Panc1 (cell line): ENCODE results near the gene METTL23. TPM values are rescaled to one million over a fixed set of nuclear protein-coding genes. Genes with fewer than 3 reads are reported as not detected.

Experiments
- ATAC-seq: fragments of 200-7000 bp; cut with Tn5 transposase; 2 replicates; pipeline ENCODE4 v1.9.1; 2020; ENCODE audit warnings: mild to moderate bottlenecking, moderate library complexity
- BruUV-seq: library from RNA; stranded (reverse); fragments of 400-500 nt; replicated peaks from 2 replicates; lab custom pipeline; 2021; lab: Mats Ljungman, UMichigan
- CTCF ChIA-PET: fragments of 300-600 bp; sonication (Branson Sonifier 250); formaldehyde crosslinking; loops from one replicate; lab custom pipeline; 2022; ENCODE audit warnings: antibody characterized with exemption; lab: Charles Lee
- POLR2A ChIA-PET: fragments of 300-600 bp; sonication (Branson Sonifier 250); formaldehyde crosslinking; loops from one replicate; lab custom pipeline; 2022; ENCODE audit warnings: antibody characterized with exemption; lab: Charles Lee
- DNase-seq: peaks from one replicate; pipeline ENCODE4 v3.0.0-alpha.2; 2010; ENCODE audit warnings: low read depth, low spot score
- H3K27ac ChIP-seq: 2 replicates; pipeline ENCODE4 v1.5.1; 2011; ENCODE audit warnings: mild to moderate bottlenecking, low read length, inconsistent platforms
- H3K27me3 ChIP-seq: fragments of 200-500 bp; sonication (Bioruptor generic); 2 replicates; pipeline ENCODE4 v1.6.0; 2014; ENCODE audit warnings: low read length, inconsistent platforms; ENCODE audit not compliant: control insufficient read depth, insufficient read depth
- H3K36me3 ChIP-seq: fragments of 200-500 bp; sonication (Bioruptor generic); 2 replicates; pipeline ENCODE4 v1.5.1; 2014; ENCODE audit warnings: inconsistent platforms, mild to moderate bottlenecking, low read length, moderate library complexity; ENCODE audit not compliant: control insufficient read depth, insufficient read depth
- H3K4me1 ChIP-seq: 2 replicates; pipeline ENCODE4 v1.5.1; 2011; ENCODE audit warnings: inconsistent platforms, mild to moderate bottlenecking, low read length, moderate library complexity; ENCODE audit not compliant: control insufficient read depth, insufficient read depth
- H3K4me3 ChIP-seq, 2 experiments: 2 replicates each; pipeline ENCODE4 v1.5.1; 2011 to 2012; ENCODE audit warnings: low read depth in 2 of 2, low read length in 2 of 2, mild to moderate bottlenecking in 2 of 2, inconsistent platforms in 1 of 2, moderate library complexity in 1 of 2
- H3K9me3 ChIP-seq: fragments of 200-500 bp; sonication (Bioruptor generic); 2 replicates; pipeline ENCODE4 v1.5.1; 2014; ENCODE audit warnings: low read depth, mild to moderate bottlenecking, inconsistent platforms, low read length, moderate library complexity; ENCODE audit not compliant: control insufficient read depth, insufficient read depth
- POLR2AphosphoS5 ChIP-seq: IDR thresholded peaks from 2 replicates; pipeline ENCODE4 v1.6.1; 2012; ENCODE audit warnings: mild to moderate bottlenecking, low read depth, low read length, moderate library complexity
- SIN3A ChIP-seq: IDR thresholded peaks from 2 replicates; pipeline ENCODE4 v1.6.1; 2012; ENCODE audit warnings: low read depth, mild to moderate bottlenecking, low read length, moderate library complexity, borderline replicate concordance; ENCODE audit not compliant: insufficient read depth
- TCF7L2 ChIP-seq: IDR thresholded peaks from 2 replicates; pipeline ENCODE4 v1.6.1; 2011; ENCODE audit warnings: mild to moderate bottlenecking, low read depth, low read length, inconsistent platforms
- in situ Hi-C: cut with HindIII; loops from 2 replicates; pipeline ENCODE4 v1.10.0; 2016; ENCODE audit warnings: low sequenced_read_pairs, low pct_unique_long_range_greater_than_20kb
- intact Hi-C: fragments of 100-400 bp; cut with micrococcal nuclease; formaldehyde crosslinking; loops from one replicate; pipeline ENCODE4 v1.10.0; 2022; ENCODE audit not compliant: unreplicated experiment
- total RNA-seq: library from RNA; stranded (reverse); gene quantifications from one replicate; pipeline ENCODE4 v1.2.1, GENCODE V29; 2021; ENCODE audit not compliant: unreplicated experiment
- TF ChIP-seq, protein P1 (sequence below), 2 experiments: IDR thresholded peaks; 2 replicates each; pipeline ENCODE4 v1.6.1; 2011 to 2012; ENCODE audit warnings: low read depth in 2 of 2, control low read depth in 1 of 2, low read length in 1 of 2, mild to moderate bottlenecking in 1 of 2, moderate library complexity in 1 of 2; ENCODE audit not compliant: insufficient read depth in 1 of 2
- TF ChIP-seq, protein P2 (sequence below): fragments of 450-650 bp; IDR thresholded peaks from 2 replicates; pipeline ENCODE4 v1.5.1; 2017; ENCODE audit warnings: mild to moderate bottlenecking

METTL23 gene
- total RNA-seq, 1 experiment from 2014 or later: 42.8 TPM

- H3K9me3 ChIP-seq: no peaks in the 10 kb centered on the region
- no peak overlapping the region for H3K27ac ChIP-seq
- POLR2A ChIA-PET: no interaction called here
- intact Hi-C loops: no loop called here
- ATAC-seq (no peak), DNase-seq (no peak)
- no peak for TF ChIP-seq SIN3A
- TF ChIP-seq, protein P1, sequence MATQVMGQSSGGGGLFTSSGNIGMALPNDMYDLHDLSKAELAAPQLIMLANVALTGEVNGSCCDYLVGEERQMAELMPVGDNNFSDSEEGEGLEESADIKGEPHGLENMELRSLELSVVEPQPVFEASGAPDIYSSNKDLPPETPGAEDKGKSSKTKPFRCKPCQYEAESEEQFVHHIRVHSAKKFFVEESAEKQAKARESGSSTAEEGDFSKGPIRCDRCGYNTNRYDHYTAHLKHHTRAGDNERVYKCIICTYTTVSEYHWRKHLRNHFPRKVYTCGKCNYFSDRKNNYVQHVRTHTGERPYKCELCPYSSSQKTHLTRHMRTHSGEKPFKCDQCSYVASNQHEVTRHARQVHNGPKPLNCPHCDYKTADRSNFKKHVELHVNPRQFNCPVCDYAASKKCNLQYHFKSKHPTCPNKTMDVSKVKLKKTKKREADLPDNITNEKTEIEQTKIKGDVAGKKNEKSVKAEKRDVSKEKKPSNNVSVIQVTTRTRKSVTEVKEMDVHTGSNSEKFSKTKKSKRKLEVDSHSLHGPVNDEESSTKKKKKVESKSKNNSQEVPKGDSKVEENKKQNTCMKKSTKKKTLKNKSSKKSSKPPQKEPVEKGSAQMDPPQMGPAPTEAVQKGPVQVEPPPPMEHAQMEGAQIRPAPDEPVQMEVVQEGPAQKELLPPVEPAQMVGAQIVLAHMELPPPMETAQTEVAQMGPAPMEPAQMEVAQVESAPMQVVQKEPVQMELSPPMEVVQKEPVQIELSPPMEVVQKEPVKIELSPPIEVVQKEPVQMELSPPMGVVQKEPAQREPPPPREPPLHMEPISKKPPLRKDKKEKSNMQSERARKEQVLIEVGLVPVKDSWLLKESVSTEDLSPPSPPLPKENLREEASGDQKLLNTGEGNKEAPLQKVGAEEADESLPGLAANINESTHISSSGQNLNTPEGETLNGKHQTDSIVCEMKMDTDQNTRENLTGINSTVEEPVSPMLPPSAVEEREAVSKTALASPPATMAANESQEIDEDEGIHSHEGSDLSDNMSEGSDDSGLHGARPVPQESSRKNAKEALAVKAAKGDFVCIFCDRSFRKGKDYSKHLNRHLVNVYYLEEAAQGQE (IDR thresholded peaks at IDR 0.05; ENCODE audit: insufficient read depth in 1 of 2, low read depth in 2 of 2, low read length in 1 of 2): no peak
- TF ChIP-seq, protein P2, sequence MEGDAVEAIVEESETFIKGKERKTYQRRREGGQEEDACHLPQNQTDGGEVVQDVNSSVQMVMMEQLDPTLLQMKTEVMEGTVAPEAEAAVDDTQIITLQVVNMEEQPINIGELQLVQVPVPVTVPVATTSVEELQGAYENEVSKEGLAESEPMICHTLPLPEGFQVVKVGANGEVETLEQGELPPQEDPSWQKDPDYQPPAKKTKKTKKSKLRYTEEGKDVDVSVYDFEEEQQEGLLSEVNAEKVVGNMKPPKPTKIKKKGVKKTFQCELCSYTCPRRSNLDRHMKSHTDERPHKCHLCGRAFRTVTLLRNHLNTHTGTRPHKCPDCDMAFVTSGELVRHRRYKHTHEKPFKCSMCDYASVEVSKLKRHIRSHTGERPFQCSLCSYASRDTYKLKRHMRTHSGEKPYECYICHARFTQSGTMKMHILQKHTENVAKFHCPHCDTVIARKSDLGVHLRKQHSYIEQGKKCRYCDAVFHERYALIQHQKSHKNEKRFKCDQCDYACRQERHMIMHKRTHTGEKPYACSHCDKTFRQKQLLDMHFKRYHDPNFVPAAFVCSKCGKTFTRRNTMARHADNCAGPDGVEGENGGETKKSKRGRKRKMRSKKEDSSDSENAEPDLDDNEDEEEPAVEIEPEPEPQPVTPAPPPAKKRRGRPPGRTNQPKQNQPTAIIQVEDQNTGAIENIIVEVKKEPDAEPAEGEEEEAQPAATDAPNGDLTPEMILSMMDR: no peak
- no peak for TF ChIP-seq TCF7L2
- TF ChIP-seq POLR2AphosphoS5: no peak
- H3K36me3 ChIP-seq: no peaks in the 10 kb centered on the region
- peaks cover 26% of the 10 kb centered on the region for H3K4me1 ChIP-seq
- no peak overlapping the region for H3K4me3 ChIP-seq
- in situ Hi-C loops: no loop called here
- CTCF ChIA-PET: no interaction called here
- no peaks in the 10 kb centered on the region for H3K27me3 ChIP-seq
- no TSS peak for BruUV-seq
Observed at GRCh38 chr17:76690596-76691280, 35.9 kb upstream of the METTL23 start.

GRCh38 chr17:76691379-76692191 is 35.1 kb upstream of the METTL23 start:
- intact Hi-C loops (no loop called here), in situ Hi-C loops (no loop called here)
- POLR2A ChIA-PET: no interaction called here
- no peak for DNase-seq
- no peak for TF ChIP-seq POLR2AphosphoS5
- no peak for TF ChIP-seq TCF7L2
- TF ChIP-seq, protein P2: no peak
- TF ChIP-seq SIN3A: no peak
- TF ChIP-seq, protein P1 (IDR thresholded peaks at IDR 0.05; ENCODE audit: insufficient read depth in 1 of 2, low read depth in 2 of 2, low read length in 1 of 2): no peak
- no peak overlapping the region for H3K4me3 ChIP-seq
- no peak for ATAC-seq
- no peaks in the 10 kb centered on the region for H3K27me3 ChIP-seq
- BruUV-seq: no TSS peak
- no peaks in the 10 kb centered on the region for H3K9me3 ChIP-seq
- CTCF ChIA-PET: no interaction called here
- H3K27ac ChIP-seq: no peak overlapping the region
- peaks cover 26% of the 10 kb centered on the region for H3K4me1 ChIP-seq
- no peaks in the 10 kb centered on the region for H3K36me3 ChIP-seq
